Activated CD4-positive, alpha-beta T cell treated with anti-CD3 and anti-CD28 coated beads, Interleukin-2, amount 50 U/mL, for 1 hour (primary cell): ENCODE measurements around the gene CST11.
"Not testable (repeated sequence)": the region's sequence is repeated elsewhere in the genome, so short reads cannot be mapped to it uniquely, and the experiment has no call there.

Experiments used
- DNase-seq: peaks from one replicate; pipeline ENCODE4 v3.0.0-alpha.2; 2020

CST11 gene

GRCh38 chr20:23452776-23453175 is at the start of gene CST11:
CST11 (minus strand) TSS chr20:23452876; CDS start chr20:23452811, 65 bp downstream.
- DNase-seq, result no peak

- no peak for DNase-seq
Measured at GRCh38 chr20:23501926-23502325, 49.2 kb upstream of the CST11 start.

- no peak for DNase-seq
Measured at GRCh38 chr20:23497536-23497935, 44.9 kb upstream of the CST11 start.

GRCh38 chr20:23493172-23493772 is 40.6 kb upstream of the CST11 start:
- DNase-seq, result no peak

- DNase-seq, result no peak
Measured at GRCh38 chr20:23492292-23492691, 39.6 kb upstream of the CST11 start.

GRCh38 chr20:23490817-23491216 is 38.1 kb upstream of the CST11 start, which contains the start of gene CST8:
CST8 (plus strand) TSS chr20:23491117; CDS start chr20:23491668, 551 bp downstream.
- DNase-seq, result no peak

- DNase-seq, result no peak
Measured at GRCh38 chr20:23488996-23489395, 36.3 kb upstream of the CST11 start.

GRCh38 chr20:23488470-23488869 is 35.8 kb upstream of the CST11 start:
- no peak for DNase-seq

GRCh38 chr20:23484081-23484480 is 31.4 kb upstream of the CST11 start:
- no peak for DNase-seq

GRCh38 chr20:23482138-23482537 is 29.5 kb upstream of the CST11 start:
- no peak for DNase-seq

- DNase-seq, result no peak
Measured at GRCh38 chr20:23479043-23479442, 26.4 kb upstream of the CST11 start.

GRCh38 chr20:23477223-23477622 is 24.5 kb upstream of the CST11 start:
- no peak for DNase-seq

GRCh38 chr20:23476015-23476754 is 23.5 kb upstream of the CST11 start:
- no peak for DNase-seq

- DNase-seq, result no peak
Measured at GRCh38 chr20:23475395-23475794, 22.7 kb upstream of the CST11 start.

- DNase-seq, result not testable (repeated sequence)
Measured at GRCh38 chr20:23473293-23473692, 20.6 kb upstream of the CST11 start.

GRCh38 chr20:23472306-23472705 is 19.6 kb upstream of the CST11 start:
- DNase-seq, result not testable (repeated sequence)

- not testable (repeated sequence) for DNase-seq
Measured at GRCh38 chr20:23466961-23467360, 14.3 kb upstream of the CST11 start.

GRCh38 chr20:23461180-23461579 is 8.5 kb upstream of the CST11 start:
- no peak for DNase-seq

- no peak for DNase-seq
Measured at GRCh38 chr20:23459461-23460150, 6.9 kb upstream of the CST11 start.

- DNase-seq, result no peak
Measured at GRCh38 chr20:23456873-23457272, 4.2 kb upstream of the CST11 start.

- no peak for DNase-seq
Measured at GRCh38 chr20:23456409-23456808, 3.7 kb upstream of the CST11 start.

GRCh38 chr20:23455639-23456038 is 3.0 kb upstream of the CST11 start:
- no peak for DNase-seq

GRCh38 chr20:23454816-23455215 is 2.1 kb upstream of the CST11 start:
- DNase-seq, result no peak
